Measurements from ENCODE around the gene STX10. TPM values are rescaled to one million over a fixed set of nuclear protein-coding genes. Genes with fewer than 3 reads are reported as not detected.
A peak's percentile ranks its signal among the peaks of the same experiment; 100 is the strongest.

Gene STX10
- total RNA-seq, 1 experiment from 2014 or later, result 63.3 TPM

DNA sequence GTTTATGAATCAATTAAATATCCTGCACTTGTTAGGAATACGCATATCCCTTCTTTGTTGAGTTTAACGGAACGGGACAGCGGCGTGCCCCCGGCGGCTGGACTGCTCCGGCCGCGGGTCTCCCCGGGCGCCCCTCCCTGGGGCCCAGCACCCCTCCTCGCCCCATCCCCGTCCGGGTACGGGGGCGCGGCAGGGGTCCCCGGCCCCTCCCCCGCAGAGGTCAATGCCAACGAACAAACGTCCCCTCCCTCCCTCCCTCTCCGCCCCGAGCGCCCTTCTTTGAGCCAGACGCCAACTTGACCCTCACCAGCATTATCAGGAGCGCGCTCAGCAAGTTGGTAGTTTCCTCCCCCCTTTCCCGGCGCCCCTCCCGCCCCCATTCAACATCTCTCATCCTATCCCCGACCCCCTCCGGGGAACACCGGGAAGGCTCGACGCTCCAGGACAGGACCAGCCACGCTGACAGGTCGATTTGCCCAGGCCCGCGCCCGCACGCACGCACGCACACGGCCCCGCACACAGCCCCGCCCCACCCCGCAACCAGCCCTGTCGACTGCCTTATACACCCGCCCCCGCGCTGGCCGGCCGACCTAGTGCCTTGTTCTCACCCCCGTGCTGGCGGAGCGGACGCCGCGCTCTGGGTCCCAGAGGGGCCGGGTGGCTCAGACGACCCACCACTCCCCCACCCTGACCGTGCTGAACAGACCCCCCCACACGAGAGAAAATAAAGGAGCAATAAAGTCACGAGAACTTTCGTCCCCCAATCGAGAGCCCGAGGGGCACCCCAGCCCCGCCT lies 52.5 kb downstream of the STX10 start:
- ChIA-PET CTCF (no interaction called here), POLR2A (ENCODE audit: low non-redundant PET) (no interaction called here)
- no peaks in the 10 kb centered on the region for H3K27me3 ChIP-seq (replicated peaks; ENCODE audit: insufficient read depth, low read depth, low read length, poor library complexity)

GRCh38 chr19:13097033-13097462 lies 53.1 kb downstream of the STX10 start:
- CTCF ChIA-PET, result no interaction called here
- Histone ChIP-seq H3K9me3 (ENCODE audit: low read depth, low read length, poor library complexity, severe bottlenecking) (no peaks in the 10 kb centered on the region), H3K36me3 (ENCODE audit: insufficient read depth, low read length, poor library complexity, severe bottlenecking) (no peaks in the 10 kb centered on the region), H3K4me1 (ENCODE audit: insufficient read depth, low read length, poor library complexity, severe bottlenecking) (peaks cover 22% of the 10 kb centered on the region), H3K4me3 (ENCODE audit: low read depth, low read length, poor library complexity, severe bottlenecking) (no peak overlapping the region), H3K27me3 (replicated peaks; ENCODE audit: insufficient read depth, low read depth, low read length, poor library complexity) (no peaks in the 10 kb centered on the region), H3K27ac (ENCODE audit: low read depth, low read length, poor library complexity, severe bottlenecking) (no peak overlapping the region)
- TF ChIP-seq EZH2 (IDR thresholded peaks at IDR 0.05; ENCODE audit: borderline replicate concordance, low read depth, low read length, poor library complexity, severe bottlenecking), result no peak
- TSS peak; percentile 81 for BruUV-seq (replicated peaks)
- intact Hi-C loops (cut with micrococcal nuclease; ENCODE audit: unreplicated experiment), result no loop called here
- DNase-seq (ENCODE audit: low spot score), result no peak
- POLR2A ChIA-PET (ENCODE audit: low non-redundant PET), result no interaction called here

More for the DNA sequence above, 52.5 kb downstream of the STX10 start:
- Histone ChIP-seq H3K4me3 (ENCODE audit: low read depth, low read length, poor library complexity, severe bottlenecking) (no peak overlapping the region), H3K9me3 (ENCODE audit: low read depth, low read length, poor library complexity, severe bottlenecking) (no peaks in the 10 kb centered on the region), H3K4me1 (ENCODE audit: insufficient read depth, low read length, poor library complexity, severe bottlenecking) (peaks cover 19% of the 10 kb centered on the region), H3K36me3 (ENCODE audit: insufficient read depth, low read length, poor library complexity, severe bottlenecking) (no peaks in the 10 kb centered on the region), H3K27ac (ENCODE audit: low read depth, low read length, poor library complexity, severe bottlenecking) (no peak overlapping the region)
- BruUV-seq (replicated peaks), result no TSS peak
- no peak for DNase-seq (ENCODE audit: low spot score)
- intact Hi-C loops (cut with micrococcal nuclease; ENCODE audit: unreplicated experiment), result no loop called here
- TF ChIP-seq EZH2 (IDR thresholded peaks at IDR 0.05; ENCODE audit: borderline replicate concordance, low read depth, low read length, poor library complexity, severe bottlenecking), result no peak
- TF ChIP-seq, protein P1, sequence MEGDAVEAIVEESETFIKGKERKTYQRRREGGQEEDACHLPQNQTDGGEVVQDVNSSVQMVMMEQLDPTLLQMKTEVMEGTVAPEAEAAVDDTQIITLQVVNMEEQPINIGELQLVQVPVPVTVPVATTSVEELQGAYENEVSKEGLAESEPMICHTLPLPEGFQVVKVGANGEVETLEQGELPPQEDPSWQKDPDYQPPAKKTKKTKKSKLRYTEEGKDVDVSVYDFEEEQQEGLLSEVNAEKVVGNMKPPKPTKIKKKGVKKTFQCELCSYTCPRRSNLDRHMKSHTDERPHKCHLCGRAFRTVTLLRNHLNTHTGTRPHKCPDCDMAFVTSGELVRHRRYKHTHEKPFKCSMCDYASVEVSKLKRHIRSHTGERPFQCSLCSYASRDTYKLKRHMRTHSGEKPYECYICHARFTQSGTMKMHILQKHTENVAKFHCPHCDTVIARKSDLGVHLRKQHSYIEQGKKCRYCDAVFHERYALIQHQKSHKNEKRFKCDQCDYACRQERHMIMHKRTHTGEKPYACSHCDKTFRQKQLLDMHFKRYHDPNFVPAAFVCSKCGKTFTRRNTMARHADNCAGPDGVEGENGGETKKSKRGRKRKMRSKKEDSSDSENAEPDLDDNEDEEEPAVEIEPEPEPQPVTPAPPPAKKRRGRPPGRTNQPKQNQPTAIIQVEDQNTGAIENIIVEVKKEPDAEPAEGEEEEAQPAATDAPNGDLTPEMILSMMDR (conservative IDR thresholded peaks at IDR 0.05; ENCODE audit: low read depth, low read length), result no peak

GRCh38 chr19:13095934-13096927 lies 53.9 kb downstream of the STX10 start:
- POLR2A ChIA-PET (ENCODE audit: low non-redundant PET), result no interaction called here
- TF ChIP-seq, protein P1 (conservative IDR thresholded peaks at IDR 0.05; ENCODE audit: low read depth, low read length), result no peak
- no peak for TF ChIP-seq EZH2 (IDR thresholded peaks at IDR 0.05; ENCODE audit: borderline replicate concordance, low read depth, low read length, poor library complexity, severe bottlenecking)
- BruUV-seq (replicated peaks), result no TSS peak
- Histone ChIP-seq H3K4me1 (ENCODE audit: insufficient read depth, low read length, poor library complexity, severe bottlenecking) (peaks cover 30% of the 10 kb centered on the region), H3K9me3 (ENCODE audit: low read depth, low read length, poor library complexity, severe bottlenecking) (no peaks in the 10 kb centered on the region), H3K36me3 (ENCODE audit: insufficient read depth, low read length, poor library complexity, severe bottlenecking) (no peaks in the 10 kb centered on the region), H3K27ac (ENCODE audit: low read depth, low read length, poor library complexity, severe bottlenecking) (no peak overlapping the region), H3K27me3 (replicated peaks; ENCODE audit: insufficient read depth, low read depth, low read length, poor library complexity) (no peaks in the 10 kb centered on the region), H3K4me3 (ENCODE audit: low read depth, low read length, poor library complexity, severe bottlenecking) (no peak overlapping the region)
- no peak for DNase-seq (ENCODE audit: low spot score)
- intact Hi-C loops (cut with micrococcal nuclease; ENCODE audit: unreplicated experiment), result no loop called here
- CTCF ChIA-PET, result interaction anchor here (0.6 kb wide), 1 partner anchor 169 kb away, joined by 6 read pairs; no protein-coding TSS in a partner anchor

Measured in A673 (cell line).